ENCODE results near the gene ABCG8.

DNA sequence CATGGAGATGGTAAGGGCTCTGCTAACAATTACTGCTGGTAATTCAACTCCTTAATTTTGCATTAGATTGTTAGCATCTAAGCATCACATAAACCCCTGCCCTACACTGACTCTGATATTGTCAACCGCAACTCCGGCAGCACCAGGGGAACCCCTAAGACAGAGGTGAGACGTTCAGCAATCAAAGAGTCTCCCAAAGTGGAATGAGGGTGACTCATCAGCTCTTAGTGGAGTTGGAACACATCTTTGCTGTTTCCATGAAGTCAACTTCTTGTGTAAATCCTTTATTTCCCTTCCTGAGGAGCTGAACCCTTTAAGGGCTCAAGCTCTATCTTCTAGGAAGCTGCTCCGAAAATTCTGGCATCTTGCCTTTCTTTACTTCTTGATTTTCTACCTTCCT lies 52.1 kb downstream of the ABCG8 start:
- no peak for TF ChIP-seq POLR2A (IDR thresholded peaks at IDR 0.05; ENCODE audit: low read depth, low read length)
- no peak for TF ChIP-seq POLR2AphosphoS5 (IDR thresholded peaks at IDR 0.05; ENCODE audit: low read depth, low read length)
- TF ChIP-seq TAF1 (IDR thresholded peaks at IDR 0.05; ENCODE audit: low read depth, low read length), result no peak
